GM19099 (cell line): ENCODE measurements around the gene CASTOR1.

ENCODE experiments used
- POLR2A ChIP-seq: IDR thresholded peaks from 3 replicates; pipeline ENCODE4 v1.6.1; 2011; ENCODE audit warnings: low read depth; ENCODE audit not compliant: insufficient read length; ENCODE audit errors: extremely low read depth

The CASTOR1 gene

GRCh38 chr22:30325065-30325720 is 35.9 kb upstream of the CASTOR1 start:
- TF ChIP-seq POLR2A = no peak

GRCh38 chr22:30324014-30324730 is 34.9 kb upstream of the CASTOR1 start:
- no peak for TF ChIP-seq POLR2A

- no peak for TF ChIP-seq POLR2A
Observed at GRCh38 chr22:30323246-30323645, 33.9 kb upstream of the CASTOR1 start.

GRCh38 chr22:30321461-30321860 is 32.2 kb upstream of the CASTOR1 start:
- TF ChIP-seq POLR2A = no peak

GRCh38 chr22:30320021-30320556 is 30.8 kb upstream of the CASTOR1 start:
- TF ChIP-seq POLR2A = no peak

GRCh38 chr22:30318799-30319419 is 29.6 kb upstream of the CASTOR1 start:
- TF ChIP-seq POLR2A = no peak

GRCh38 chr22:30317778-30318177 is 28.5 kb upstream of the CASTOR1 start:
- no peak for TF ChIP-seq POLR2A

- no peak for TF ChIP-seq POLR2A
Observed at GRCh38 chr22:30315962-30316576, 26.8 kb upstream of the CASTOR1 start.

GRCh38 chr22:30314915-30315314 is 25.6 kb upstream of the CASTOR1 start:
- no peak for TF ChIP-seq POLR2A

- no peak for TF ChIP-seq POLR2A
Observed at GRCh38 chr22:30313527-30314363, 24.4 kb upstream of the CASTOR1 start.

GRCh38 chr22:30312053-30312452 is 22.7 kb upstream of the CASTOR1 start:
- TF ChIP-seq POLR2A = no peak

GRCh38 chr22:30310881-30311771 is 21.8 kb upstream of the CASTOR1 start:
- no peak for TF ChIP-seq POLR2A

- no peak for TF ChIP-seq POLR2A
Observed at GRCh38 chr22:30309951-30310741, 20.8 kb upstream of the CASTOR1 start.
